Activated naive CD8-positive, alpha-beta T cell (primary cell): ENCODE data around the gene SLC9C2.

ENCODE experiments used
- H3K27ac Mint-ChIP-seq: one replicate; pipeline ENCODE4 v1.8.0; 2021; ENCODE audit warnings: mixed read lengths
- H3K27me3 Mint-ChIP-seq: one replicate; pipeline ENCODE4 v1.8.0; 2021; ENCODE audit warnings: mixed read lengths
- H3K36me3 Mint-ChIP-seq: one replicate; pipeline ENCODE4 v1.8.0; 2021; ENCODE audit warnings: mixed read lengths
- H3K4me1 Mint-ChIP-seq: one replicate; pipeline ENCODE4 v1.8.0; 2021; ENCODE audit warnings: low read depth, mixed read lengths
- H3K4me3 Mint-ChIP-seq: one replicate; pipeline ENCODE4 v1.8.0; 2021; ENCODE audit warnings: mild to moderate bottlenecking, mixed read lengths
- H3K9me3 Mint-ChIP-seq: one replicate; pipeline ENCODE4 v1.8.0; 2021; ENCODE audit warnings: low read depth, mixed read lengths

Gene SLC9C2

DNA sequence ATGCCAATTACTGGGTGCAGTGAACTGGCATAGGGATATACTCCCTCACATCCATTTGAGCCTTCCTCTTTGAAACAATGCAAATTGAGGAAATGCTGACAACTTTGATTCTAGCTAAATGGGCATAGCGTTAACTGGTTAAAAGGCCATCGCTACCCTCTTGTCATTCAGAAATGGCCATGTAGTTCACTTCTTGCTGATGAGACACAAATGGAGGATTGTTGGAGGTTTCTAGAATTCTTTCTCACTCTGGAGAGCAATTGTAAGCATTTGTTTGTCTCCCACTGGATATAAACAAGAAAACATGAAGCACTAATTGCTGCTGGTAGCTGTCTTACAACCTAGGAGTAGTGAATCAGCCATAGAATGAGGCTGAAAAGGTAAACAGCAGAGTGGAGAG lies 111.4 kb downstream of the SLC9C2 start:
- Mint-ChIP-seq H3K4me1 (no peaks in the 10 kb centered on the region), H3K27ac (no peak overlapping the region), H3K27me3 (no peaks in the 10 kb centered on the region), H3K36me3 (peaks cover 14% of the 10 kb centered on the region), H3K9me3 (no peaks in the 10 kb centered on the region), H3K4me3 (no peak overlapping the region)

DNA sequence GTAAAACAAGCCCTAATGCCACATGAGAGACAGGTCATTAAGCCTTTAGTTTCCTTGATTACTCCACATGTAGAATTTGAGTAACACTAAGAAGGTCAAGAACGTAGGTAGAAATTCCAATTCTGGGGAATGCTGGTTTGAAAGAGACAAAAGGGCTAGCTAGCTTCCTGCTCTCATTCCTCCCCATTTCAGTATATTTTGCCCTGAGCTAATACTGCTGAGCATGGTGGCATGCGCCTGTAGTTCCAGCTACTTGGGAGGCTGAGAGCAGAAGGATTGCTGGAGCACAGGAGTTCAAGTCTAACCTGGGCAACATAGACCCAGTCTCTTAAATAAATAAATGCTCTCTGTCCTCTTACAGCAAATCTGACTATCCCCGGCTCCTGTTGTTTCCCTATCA lies 112.9 kb downstream of the SLC9C2 start:
- Mint-ChIP-seq H3K4me3 (no peak overlapping the region), H3K4me1 (no peaks in the 10 kb centered on the region), H3K9me3 (no peaks in the 10 kb centered on the region), H3K36me3 (peaks cover 17% of the 10 kb centered on the region), H3K27ac (no peak overlapping the region), H3K27me3 (no peaks in the 10 kb centered on the region)

DNA sequence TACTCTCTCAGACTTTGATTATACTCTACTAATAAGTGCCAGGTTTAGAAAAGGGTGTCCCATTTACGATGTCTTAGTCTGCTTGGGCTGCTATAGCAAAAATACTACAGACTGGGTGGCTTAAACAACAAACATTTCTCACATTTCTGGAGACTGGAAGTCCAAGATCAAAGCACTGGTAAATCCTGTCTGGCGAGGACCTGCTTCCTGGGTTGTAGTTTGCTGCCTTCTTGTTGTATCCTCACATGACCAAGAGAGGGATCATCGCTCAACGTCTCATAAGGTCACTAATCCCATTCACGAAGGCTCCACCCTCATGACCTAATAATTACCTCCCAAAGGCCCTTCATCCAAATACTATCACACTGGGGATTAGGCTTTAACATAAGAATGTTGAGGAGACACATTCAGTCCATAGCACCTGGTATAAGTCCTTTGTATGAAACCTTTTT lies 113.7 kb downstream of the SLC9C2 start:
- Mint-ChIP-seq H3K27ac (no peak overlapping the region), H3K4me3 (no peak overlapping the region), H3K9me3 (no peaks in the 10 kb centered on the region), H3K27me3 (no peaks in the 10 kb centered on the region), H3K4me1 (no peaks in the 10 kb centered on the region), H3K36me3 (peaks cover 17% of the 10 kb centered on the region)

DNA sequence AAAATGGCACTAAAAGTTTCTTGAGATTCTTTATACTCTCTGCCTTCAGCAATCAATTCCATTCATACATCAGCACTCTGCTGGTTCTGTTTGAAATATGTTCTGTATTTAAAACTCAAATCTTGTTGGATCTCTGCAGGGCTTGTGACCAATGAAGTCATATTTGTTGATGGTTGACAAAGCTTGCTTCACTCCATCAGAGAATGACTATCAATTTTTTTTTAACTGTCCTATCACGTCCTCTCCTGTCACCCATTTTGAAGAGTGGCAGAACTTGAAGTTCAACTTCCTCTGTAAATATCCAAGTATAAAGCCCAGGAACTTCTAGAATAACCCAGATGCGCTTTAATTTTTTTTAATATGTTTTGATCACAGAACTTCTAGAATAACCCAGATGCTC lies 114.9 kb downstream of the SLC9C2 start:
- Mint-ChIP-seq H3K27me3 (no peaks in the 10 kb centered on the region), H3K9me3 (no peaks in the 10 kb centered on the region), H3K4me1 (no peaks in the 10 kb centered on the region), H3K27ac (no peak overlapping the region), H3K4me3 (no peak overlapping the region), H3K36me3 (peaks cover 14% of the 10 kb centered on the region)

DNA sequence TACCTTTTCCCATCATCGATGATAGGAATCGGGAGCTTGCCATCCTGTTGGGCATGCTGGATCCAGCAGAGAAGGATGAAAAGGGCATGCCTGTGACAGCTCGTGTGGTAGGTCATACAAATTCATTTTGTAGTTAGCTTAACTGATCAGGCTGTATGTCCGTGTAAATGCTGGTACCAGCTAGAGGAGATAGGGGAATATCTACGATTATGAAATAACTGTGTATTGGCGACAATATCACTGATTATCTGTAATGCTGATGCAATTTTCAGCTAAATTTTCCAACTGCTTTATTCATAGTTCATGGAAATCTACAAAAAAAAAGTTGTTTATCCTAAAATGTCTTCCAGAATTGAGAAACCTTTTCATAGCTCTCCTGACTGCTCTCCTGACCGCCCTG lies 117.5 kb downstream of the SLC9C2 start:
- H3K4me1 Mint-ChIP-seq, result peaks cover 5% of the 10 kb centered on the region
- H3K9me3 Mint-ChIP-seq, result no peaks in the 10 kb centered on the region
- no peak overlapping the region for H3K4me3 Mint-ChIP-seq
- peaks cover 13% of the 10 kb centered on the region for H3K36me3 Mint-ChIP-seq
- H3K27me3 Mint-ChIP-seq, result no peaks in the 10 kb centered on the region
- H3K27ac Mint-ChIP-seq, result no peak overlapping the region

DNA sequence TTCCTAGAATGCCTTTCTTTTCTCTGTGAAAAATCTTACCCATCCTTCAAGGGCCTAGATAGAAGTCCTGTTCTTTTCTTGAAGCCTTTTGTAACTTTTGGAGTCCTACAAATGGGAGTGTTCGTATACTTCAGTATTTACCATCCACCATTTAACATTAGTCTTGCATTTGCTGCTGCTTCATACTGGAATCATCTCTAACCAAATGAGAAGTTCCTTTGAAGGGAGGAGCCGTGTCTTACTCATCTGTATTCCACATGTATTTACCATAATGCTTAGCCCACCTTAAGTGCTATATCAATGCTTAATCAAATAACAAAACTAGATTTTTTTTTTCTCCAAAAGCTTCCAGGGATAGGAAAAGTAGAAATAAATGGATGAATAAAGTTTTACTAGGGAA lies 118.6 kb downstream of the SLC9C2 start:
- Mint-ChIP-seq H3K4me3 (no peak overlapping the region), H3K4me1 (peaks cover 16% of the 10 kb centered on the region), H3K36me3 (peaks cover 10% of the 10 kb centered on the region), H3K9me3 (no peaks in the 10 kb centered on the region), H3K27ac (no peak overlapping the region), H3K27me3 (no peaks in the 10 kb centered on the region)

DNA sequence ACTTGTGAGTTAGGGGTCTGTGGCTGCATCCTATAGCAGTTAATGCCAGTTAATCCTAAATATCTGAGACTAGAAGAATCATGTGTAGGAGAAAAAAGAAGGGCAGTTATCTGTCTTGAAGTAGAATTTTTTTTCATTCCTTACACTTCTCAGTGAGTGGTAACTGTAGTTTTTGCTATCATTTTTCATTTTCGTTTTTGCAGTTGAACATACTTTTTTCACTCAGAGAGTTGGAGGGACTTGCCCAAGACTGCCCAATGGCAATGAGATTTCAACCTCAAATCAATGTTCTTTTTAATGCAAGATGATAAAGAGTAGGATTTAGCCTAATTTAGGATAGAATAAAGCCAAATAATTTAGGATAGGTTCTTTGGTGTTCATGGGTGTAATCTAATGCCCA lies 120.2 kb downstream of the SLC9C2 start:
- H3K36me3 Mint-ChIP-seq, result peaks cover 6% of the 10 kb centered on the region
- no peak overlapping the region for H3K27ac Mint-ChIP-seq
- H3K27me3 Mint-ChIP-seq, result no peaks in the 10 kb centered on the region
- peaks cover 32% of the 10 kb centered on the region for H3K4me1 Mint-ChIP-seq
- H3K9me3 Mint-ChIP-seq, result no peaks in the 10 kb centered on the region
- no peak overlapping the region for H3K4me3 Mint-ChIP-seq

DNA sequence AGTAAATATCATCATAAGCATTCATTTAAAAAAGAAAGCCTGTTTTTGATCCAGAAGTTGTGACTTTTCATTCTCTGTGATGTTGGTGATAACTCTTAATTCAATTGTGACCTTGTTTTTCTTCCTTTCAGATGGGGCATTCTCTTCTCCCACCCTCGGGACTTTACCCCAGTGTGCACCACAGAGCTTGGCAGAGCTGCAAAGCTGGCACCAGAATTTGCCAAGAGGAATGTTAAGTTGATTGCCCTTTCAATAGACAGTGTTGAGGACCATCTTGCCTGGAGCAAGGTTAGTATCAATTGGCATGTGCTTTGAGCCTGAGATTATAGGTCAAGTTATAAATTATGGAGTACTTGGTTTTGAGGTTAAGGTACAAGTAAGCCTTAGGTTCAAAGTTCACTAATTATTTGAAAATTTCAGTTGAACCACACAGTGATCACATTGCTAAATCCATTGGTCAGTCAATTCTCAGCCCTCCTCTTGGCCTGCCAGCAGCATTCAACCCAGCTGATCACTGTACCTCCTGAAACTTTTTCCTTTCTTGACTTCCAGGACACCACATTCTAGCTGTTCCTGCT lies 121.6 kb downstream of the SLC9C2 start:
- Mint-ChIP-seq H3K4me1 (peaks cover 33% of the 10 kb centered on the region), H3K27me3 (no peaks in the 10 kb centered on the region), H3K36me3 (peaks cover 6% of the 10 kb centered on the region), H3K27ac (peak overlapping the region; percentile 16), H3K9me3 (no peaks in the 10 kb centered on the region), H3K4me3 (no peak overlapping the region)

DNA sequence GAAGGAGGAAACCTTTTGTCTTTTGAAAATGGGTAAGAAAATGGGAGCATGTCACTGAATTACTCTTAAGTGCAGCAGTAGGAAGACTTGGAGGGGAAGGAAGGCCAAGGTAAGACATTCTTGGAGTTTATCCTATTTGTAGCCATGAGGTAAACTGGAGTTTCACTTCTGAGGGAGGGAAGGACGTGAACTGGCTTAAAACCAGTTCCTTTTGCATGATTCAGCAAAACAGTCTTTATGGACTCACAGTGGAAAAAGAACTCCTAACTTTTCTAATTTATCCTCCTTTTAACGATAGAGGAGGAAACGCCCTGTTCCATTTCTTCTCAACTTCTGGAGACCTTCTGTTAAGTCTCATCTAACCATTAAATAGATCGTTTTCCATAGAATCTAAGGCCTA lies 123.2 kb downstream of the SLC9C2 start:
- Mint-ChIP-seq H3K27ac (peak overlapping the region; percentile 58), H3K27me3 (no peaks in the 10 kb centered on the region), H3K4me1 (peaks cover 49% of the 10 kb centered on the region), H3K36me3 (peaks cover 4% of the 10 kb centered on the region), H3K9me3 (no peaks in the 10 kb centered on the region), H3K4me3 (peak overlapping the region; percentile 90)

DNA sequence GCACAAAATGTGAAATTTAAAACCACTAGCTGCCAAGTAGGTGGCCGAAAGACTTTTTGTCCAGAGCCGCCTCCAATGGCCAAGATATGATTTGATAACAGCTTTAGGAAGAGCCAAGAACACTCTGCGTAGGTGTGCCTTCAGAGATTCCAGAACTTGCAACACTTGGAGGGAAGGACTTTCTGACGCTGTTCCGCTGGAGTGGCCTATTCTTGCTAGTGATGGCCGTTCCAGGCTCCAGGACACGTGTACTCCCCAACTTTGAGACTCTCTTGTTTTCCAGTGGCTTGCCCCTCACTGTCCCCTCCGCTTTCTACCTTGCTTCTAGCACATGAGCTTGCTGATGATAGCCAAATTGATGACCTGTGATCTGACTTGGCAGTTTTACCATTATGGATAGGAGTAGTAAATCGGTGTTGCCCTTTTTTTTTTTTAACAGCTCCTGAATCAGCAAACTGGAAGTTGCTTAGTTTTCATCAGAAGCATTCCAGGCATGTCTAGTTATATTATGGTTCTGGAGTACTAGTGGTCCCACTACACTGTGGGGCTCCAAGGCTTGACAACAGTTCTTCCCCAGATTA lies 124.7 kb downstream of the SLC9C2 start:
- H3K27me3 Mint-ChIP-seq, result no peaks in the 10 kb centered on the region
- H3K4me1 Mint-ChIP-seq, result peaks cover 64% of the 10 kb centered on the region
- no peaks in the 10 kb centered on the region for H3K9me3 Mint-ChIP-seq
- H3K4me3 Mint-ChIP-seq, result peak overlapping the region; percentile 90
- H3K27ac Mint-ChIP-seq, result peak overlapping the region; percentile 85
- peaks cover 10% of the 10 kb centered on the region for H3K36me3 Mint-ChIP-seq

DNA sequence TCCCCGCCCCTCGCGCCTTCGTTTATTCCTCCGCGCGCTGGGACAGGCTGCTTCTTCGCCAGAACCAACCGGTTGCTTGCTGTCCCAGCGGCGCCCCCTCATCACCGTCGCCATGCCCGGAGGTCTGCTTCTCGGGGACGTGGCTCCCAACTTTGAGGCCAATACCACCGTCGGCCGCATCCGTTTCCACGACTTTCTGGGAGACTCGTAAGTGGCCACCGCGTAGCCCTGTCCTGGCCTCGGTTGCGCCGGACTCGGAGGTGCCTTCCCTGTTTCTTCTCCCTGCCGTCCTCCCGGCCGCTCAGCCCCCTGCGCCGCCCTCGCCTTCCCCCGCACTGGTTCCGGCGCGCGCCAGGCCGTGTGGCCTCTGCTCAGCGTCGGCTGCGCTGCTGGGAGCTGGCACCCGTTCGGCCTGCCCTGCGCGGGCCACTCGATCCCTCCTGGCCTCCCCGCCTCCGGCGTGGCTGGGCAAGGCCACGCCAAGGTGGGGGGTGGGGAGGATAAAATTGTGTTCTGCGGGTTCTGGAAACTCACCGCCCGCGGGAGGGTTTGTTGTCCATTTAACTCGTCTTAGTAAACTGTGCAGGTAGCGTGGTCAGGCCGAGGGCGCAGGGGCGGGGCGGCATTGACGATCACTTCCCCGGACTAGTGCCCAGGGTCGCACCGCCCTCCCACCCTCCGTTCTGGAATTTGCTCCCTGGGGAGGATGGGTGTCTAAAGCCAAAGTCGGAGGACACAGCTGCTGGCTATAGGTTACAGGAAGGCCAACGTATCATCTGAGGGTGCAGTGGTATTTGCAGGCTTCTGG lies 125.4 kb downstream of the SLC9C2 start, which contains the start of gene PRDX6:
Gene PRDX6 (plus strand): TSS at position 50 of the 808 bp plus-strand sequence. CDS start 63 bp downstream, at position 113.
- H3K4me3 Mint-ChIP-seq, result peak within 1 kb of the TSS; percentile 92
- peaks cover 10% of the 10 kb centered on the region for H3K36me3 Mint-ChIP-seq
- no peaks in the 10 kb centered on the region for H3K27me3 Mint-ChIP-seq
- H3K4me1 Mint-ChIP-seq, result peaks cover 65% of the 10 kb centered on the region
- peak within 1 kb of the TSS; percentile 90 for H3K27ac Mint-ChIP-seq
- no peaks in the 10 kb centered on the region for H3K9me3 Mint-ChIP-seq

DNA sequence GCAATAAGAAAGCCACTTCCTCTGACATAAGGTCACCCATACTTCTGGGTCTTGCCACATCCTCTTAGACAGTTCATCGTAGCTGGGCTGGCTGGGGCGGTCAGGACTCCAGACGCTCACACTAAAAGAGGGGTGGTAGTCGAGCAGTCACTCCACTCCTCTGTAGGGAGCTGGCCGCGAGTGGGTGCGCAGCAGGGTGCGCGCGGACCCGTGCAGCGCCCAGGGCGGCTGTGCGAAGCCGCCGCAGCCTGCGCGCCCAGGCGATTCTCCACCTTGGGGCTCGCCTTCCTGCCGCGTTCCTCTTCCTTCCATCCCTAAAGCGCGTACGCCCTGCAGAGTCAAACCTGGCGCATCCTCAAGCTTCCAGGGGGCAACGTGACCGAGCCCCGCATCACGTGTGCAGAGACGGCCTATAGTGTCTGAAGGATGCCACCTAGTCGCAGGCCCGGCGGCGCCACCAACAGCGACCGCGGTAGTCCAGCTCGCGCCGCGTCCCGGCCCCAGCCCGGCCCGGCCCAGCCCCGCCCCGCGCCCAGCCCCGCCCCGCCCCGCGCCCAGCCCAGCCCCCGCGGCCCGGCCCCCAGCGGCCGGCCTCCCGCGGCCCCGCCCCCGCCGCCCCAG lies 126.1 kb downstream of the SLC9C2 start:
- Mint-ChIP-seq H3K4me3 (peak overlapping the region; percentile 92), H3K9me3 (peaks cover 5% of the 10 kb centered on the region), H3K4me1 (peaks cover 66% of the 10 kb centered on the region), H3K27ac (peak overlapping the region; percentile 90), H3K36me3 (peaks cover 14% of the 10 kb centered on the region), H3K27me3 (no peaks in the 10 kb centered on the region)

DNA sequence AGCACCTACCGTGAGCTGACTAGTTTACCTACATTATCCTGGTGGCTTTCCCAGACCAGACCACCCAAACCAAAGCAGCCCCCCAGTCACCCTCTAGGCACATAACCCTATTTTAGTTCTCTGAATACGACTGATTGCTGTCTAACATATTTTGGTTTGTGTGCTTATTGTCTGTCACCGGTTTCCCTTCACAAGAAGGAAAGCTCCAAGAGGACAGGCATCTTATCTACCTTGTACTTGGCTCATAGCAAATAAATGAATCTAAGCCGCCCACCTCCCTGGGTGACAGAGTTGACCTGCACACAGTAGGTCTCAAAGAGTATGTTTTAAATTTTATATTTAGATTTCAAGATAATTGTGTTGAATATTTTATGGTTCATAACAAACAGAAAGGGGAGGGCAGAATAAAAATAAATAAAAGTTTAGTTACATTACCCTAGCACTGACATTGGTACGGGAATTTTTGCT lies 126.6 kb downstream of the SLC9C2 start:
- H3K9me3 Mint-ChIP-seq, result peaks cover 5% of the 10 kb centered on the region
- peaks cover 63% of the 10 kb centered on the region for H3K4me1 Mint-ChIP-seq
- peaks cover 13% of the 10 kb centered on the region for H3K36me3 Mint-ChIP-seq
- H3K4me3 Mint-ChIP-seq, result peak overlapping the region; percentile 92
- H3K27ac Mint-ChIP-seq, result peak overlapping the region; percentile 58
- no peaks in the 10 kb centered on the region for H3K27me3 Mint-ChIP-seq

DNA sequence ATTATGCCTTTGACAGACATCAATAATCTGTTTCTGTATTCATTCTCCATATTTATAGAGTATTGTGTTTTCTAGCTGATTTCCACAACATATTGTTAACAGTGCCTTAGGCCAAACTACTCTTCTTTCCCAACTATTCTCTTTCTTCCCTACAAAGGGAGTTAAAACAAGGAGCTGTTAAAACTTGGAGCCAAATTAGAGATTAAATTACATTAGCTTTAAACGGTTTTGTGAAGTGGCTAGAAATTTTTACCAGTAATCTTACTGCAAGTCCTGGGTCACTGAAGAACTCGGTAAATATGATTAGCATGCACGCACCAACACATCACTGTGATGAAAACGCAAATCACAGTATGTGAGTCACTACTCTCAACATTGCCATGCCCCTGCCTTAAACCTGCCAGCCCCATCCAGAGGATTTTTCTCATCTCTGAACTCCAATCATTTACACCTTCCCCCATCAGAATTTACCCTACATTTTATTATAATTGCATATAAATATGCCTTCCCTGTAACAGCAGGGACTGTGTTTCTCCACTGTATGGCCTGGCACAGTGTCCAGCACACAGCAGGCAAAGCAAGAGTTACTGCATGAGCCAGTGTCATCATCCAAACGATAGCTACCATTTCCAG lies 127.2 kb downstream of the SLC9C2 start:
- no peaks in the 10 kb centered on the region for H3K27me3 Mint-ChIP-seq
- H3K9me3 Mint-ChIP-seq, result peaks cover 5% of the 10 kb centered on the region
- peak overlapping the region; percentile 92 for H3K4me3 Mint-ChIP-seq
- peaks cover 63% of the 10 kb centered on the region for H3K4me1 Mint-ChIP-seq
- peaks cover 13% of the 10 kb centered on the region for H3K36me3 Mint-ChIP-seq
- peak overlapping the region; percentile 58 for H3K27ac Mint-ChIP-seq
